ENCODE data around the gene FGF3. TPM values are rescaled to one million over a fixed set of nuclear protein-coding genes. Genes with fewer than 3 reads are reported as not detected.

Gene FGF3
- total RNA-seq, 1 donor from 2014 or later: not detected

DNA sequence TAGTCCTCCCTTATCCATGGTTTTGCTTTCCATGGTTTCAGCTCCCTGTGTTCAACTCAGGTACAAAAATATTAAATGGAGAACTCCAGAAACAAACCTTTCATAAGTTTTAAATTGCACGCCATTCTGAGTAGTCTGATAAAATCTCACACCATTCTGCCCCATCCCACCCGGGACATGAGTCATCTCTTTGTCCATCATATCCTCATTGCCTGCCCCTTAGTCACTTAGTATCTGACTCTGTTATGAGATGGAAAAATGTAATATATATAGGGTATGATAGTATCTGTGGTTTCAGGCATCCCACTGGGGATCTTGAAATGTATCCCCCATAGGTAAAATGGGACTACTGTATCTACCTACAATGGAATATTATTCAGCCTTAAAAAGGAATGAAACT, 35.5 kb upstream of the FGF3 start:
- peak; percentile 48 for DNase-seq (ENCODE audit: low read depth)
- Histone ChIP-seq H3K4me3 (ENCODE audit: low read depth, low read length) (no peak overlapping the region), H3K36me3 (ENCODE audit: control insufficient read depth, insufficient read depth, low read length) (no peaks in the 10 kb centered on the region), H3K27me3 (ENCODE audit: control insufficient read depth, insufficient read depth, low read length) (peaks cover 6% of the 10 kb centered on the region)
- TF ChIP-seq, protein P1, sequence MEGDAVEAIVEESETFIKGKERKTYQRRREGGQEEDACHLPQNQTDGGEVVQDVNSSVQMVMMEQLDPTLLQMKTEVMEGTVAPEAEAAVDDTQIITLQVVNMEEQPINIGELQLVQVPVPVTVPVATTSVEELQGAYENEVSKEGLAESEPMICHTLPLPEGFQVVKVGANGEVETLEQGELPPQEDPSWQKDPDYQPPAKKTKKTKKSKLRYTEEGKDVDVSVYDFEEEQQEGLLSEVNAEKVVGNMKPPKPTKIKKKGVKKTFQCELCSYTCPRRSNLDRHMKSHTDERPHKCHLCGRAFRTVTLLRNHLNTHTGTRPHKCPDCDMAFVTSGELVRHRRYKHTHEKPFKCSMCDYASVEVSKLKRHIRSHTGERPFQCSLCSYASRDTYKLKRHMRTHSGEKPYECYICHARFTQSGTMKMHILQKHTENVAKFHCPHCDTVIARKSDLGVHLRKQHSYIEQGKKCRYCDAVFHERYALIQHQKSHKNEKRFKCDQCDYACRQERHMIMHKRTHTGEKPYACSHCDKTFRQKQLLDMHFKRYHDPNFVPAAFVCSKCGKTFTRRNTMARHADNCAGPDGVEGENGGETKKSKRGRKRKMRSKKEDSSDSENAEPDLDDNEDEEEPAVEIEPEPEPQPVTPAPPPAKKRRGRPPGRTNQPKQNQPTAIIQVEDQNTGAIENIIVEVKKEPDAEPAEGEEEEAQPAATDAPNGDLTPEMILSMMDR (IDR thresholded peaks at IDR 0.05; ENCODE audit: insufficient read depth, low read length, poor library complexity, severe bottlenecking): no peak

DNA sequence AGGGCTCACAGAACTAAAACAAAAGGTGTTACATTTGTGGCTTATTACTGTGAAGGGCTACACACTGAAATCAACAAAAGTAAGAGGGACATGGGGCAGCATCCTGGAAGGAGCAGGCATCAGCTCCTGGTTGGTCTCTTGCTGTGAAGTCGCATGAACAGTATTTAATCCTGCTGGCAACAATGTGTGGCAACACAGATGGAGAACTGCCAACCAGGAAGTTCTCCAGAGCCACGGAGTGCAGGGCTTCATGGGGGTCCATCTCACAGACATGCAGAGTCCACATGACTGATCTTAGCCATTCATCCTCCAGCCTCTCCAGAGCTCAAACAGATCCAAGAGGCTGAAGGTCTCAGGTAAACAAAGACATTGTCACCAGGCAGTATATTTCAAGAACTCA, 32.8 kb upstream of the FGF3 start:
- H3K4me3 ChIP-seq (ENCODE audit: low read depth, low read length): no peak overlapping the region
- TF ChIP-seq, protein P1 (IDR thresholded peaks at IDR 0.05; ENCODE audit: insufficient read depth, low read length, poor library complexity, severe bottlenecking): no peak
- peaks cover 7% of the 10 kb centered on the region for H3K27me3 ChIP-seq (ENCODE audit: control insufficient read depth, insufficient read depth, low read length)
- no peaks in the 10 kb centered on the region for H3K36me3 ChIP-seq (ENCODE audit: control insufficient read depth, insufficient read depth, low read length)
- no peak for DNase-seq (ENCODE audit: low read depth)

DNA sequence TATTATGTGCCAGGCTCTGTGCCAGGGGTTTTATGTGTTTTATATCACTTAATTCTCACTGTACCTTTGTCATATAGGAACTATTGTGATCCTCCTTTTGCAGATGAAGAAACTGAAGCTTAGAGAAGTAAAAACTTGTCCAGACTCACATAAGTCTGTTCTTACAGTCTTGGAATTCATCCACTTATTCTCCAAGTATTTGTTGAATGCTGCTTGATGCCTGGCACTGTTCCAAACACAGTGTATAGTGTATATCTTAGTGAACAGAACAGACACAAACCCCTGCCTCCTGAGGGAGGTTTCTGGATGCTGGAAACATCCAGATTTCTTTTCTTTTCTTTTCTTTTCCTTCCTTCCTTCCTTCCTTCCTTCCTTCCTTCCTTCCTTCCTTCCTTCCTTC, 29.0 kb upstream of the FGF3 start:
- Histone ChIP-seq H3K36me3 (ENCODE audit: control insufficient read depth, insufficient read depth, low read length) (no peaks in the 10 kb centered on the region), H3K4me3 (ENCODE audit: low read depth, low read length) (no peak overlapping the region), H3K27me3 (ENCODE audit: control insufficient read depth, insufficient read depth, low read length) (peaks cover 7% of the 10 kb centered on the region)
- TF ChIP-seq, protein P1 (IDR thresholded peaks at IDR 0.05; ENCODE audit: insufficient read depth, low read length, poor library complexity, severe bottlenecking): no peak
- DNase-seq (ENCODE audit: low read depth): no peak

DNA sequence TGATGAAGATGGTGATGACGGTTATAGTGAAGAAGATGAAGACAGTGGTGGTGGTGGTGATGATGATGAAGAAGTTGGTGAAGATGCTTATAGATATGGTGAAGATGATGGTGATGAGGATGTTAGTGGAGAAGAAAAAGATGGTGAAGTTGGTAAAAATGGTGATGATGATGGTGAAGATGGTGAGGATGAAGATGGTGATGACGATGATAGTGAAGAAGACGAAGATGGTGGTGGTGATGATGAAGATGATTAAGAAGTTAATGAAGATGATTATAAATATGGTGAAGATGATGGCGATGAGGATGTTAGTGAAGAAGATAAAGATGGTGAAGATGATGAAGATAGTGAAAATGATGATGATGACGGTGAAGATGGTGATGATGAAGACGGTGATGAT, 25.2 kb upstream of the FGF3 start:
- no peak for DNase-seq (ENCODE audit: low read depth)
- H3K36me3 ChIP-seq (ENCODE audit: control insufficient read depth, insufficient read depth, low read length): no peaks in the 10 kb centered on the region
- no peak overlapping the region for H3K4me3 ChIP-seq (ENCODE audit: low read depth, low read length)
- TF ChIP-seq, protein P1 (IDR thresholded peaks at IDR 0.05; ENCODE audit: insufficient read depth, low read length, poor library complexity, severe bottlenecking): no peak
- peaks cover 6% of the 10 kb centered on the region for H3K27me3 ChIP-seq (ENCODE audit: control insufficient read depth, insufficient read depth, low read length)

DNA sequence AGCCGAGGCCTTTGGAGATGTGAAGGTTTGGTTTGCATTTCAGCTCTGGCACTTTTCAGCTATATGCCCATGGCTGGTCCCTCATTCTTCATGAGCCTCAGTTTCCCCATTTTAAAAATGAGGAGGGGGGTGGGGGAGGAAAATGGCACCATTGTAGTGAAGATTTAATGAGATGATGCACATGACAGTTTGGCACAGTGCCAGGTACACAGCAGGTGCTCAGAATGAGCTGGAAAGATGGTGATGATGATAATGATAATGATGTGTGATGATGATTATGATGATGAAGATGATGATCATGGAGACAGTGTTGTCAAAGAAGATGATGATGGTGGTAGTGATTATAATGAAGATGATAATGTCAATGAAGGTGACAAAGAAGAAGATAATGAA, 24.3 kb upstream of the FGF3 start:
- peaks cover 6% of the 10 kb centered on the region for H3K27me3 ChIP-seq (ENCODE audit: control insufficient read depth, insufficient read depth, low read length)
- no peak for DNase-seq (ENCODE audit: low read depth)
- no peaks in the 10 kb centered on the region for H3K36me3 ChIP-seq (ENCODE audit: control insufficient read depth, insufficient read depth, low read length)
- H3K4me3 ChIP-seq (ENCODE audit: low read depth, low read length): no peak overlapping the region
- TF ChIP-seq, protein P1 (IDR thresholded peaks at IDR 0.05; ENCODE audit: insufficient read depth, low read length, poor library complexity, severe bottlenecking): no peak

DNA sequence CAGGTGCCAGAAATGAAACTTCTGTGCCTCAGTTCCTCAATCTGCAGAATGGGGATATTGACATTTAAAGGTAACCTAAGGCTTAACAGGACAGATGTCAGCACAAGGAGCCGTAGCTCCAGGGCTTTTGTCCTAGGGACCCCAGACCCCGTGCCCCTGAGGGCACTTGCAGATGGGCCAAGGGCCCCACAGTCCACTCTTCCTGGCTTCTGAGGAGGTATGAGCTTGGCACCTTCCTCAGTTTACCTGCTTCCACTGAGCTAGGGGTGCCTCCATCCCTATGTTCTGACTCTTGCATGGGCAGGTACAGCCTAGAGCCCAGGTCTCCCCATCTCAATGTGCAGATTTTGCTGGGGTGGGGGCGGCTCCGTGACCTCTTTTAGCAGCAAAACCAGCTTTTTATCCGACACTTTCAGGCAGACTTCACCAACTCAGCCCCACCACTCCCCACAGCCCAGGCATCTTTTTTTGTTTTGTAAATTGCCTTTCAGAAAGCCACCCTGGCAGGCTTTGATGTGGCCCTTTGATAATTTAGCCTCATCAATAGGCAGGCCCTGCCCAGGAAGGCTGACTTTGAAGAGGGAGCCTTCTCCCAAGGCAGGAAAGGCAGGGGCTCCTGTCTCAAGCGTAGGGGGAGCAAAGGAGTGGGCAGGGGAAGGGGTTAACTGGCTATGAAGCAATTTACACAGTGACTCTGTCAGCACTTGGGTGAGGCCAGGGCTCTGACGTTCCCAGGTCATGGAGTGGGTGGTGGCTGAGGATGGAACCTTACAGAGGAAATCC, 23.7 kb upstream of the FGF3 start:
- H3K36me3 ChIP-seq (ENCODE audit: control insufficient read depth, insufficient read depth, low read length): no peaks in the 10 kb centered on the region
- no peak for DNase-seq (ENCODE audit: low read depth)
- TF ChIP-seq, protein P1 (IDR thresholded peaks at IDR 0.05; ENCODE audit: insufficient read depth, low read length, poor library complexity, severe bottlenecking): no peak
- no peak overlapping the region for H3K4me3 ChIP-seq (ENCODE audit: low read depth, low read length)
- peaks cover 6% of the 10 kb centered on the region for H3K27me3 ChIP-seq (ENCODE audit: control insufficient read depth, insufficient read depth, low read length)

All from kidney epithelial cell (primary cell).